Right lobe of liver (tissue), 4 donors: Measurements from ENCODE around the gene RNF44.
"Not testable (repeated sequence)": the region's sequence is repeated elsewhere in the genome, so short reads cannot be mapped to it uniquely, and the experiment has no call there.

Source experiments
- POLR2A ChIP-seq: fragments of 450-650 bp; IDR thresholded peaks from one replicate; pipeline ENCODE4 v1.6.1; 2017; ENCODE audit warnings: antibody characterized with exemption, mild to moderate bottlenecking
- TF ChIP-seq, protein P1 (sequence below), 4 donors: fragments of 200-600 bp in 3 of 4; fragments of 450-650 bp in 1 of 4; IDR thresholded peaks; one replicate each; pipeline versions ENCODE4 v1.5.1 to v1.8.0; 2016 to 2022; ENCODE audit warnings: antibody characterized with exemption in 4 of 4, mild to moderate bottlenecking in 2 of 4
- donor health status: DM: no; HTN: no; CAD: no.
- donor health status: DM: no; HTN: no; CAD: no.
- donor health status: DM: no; HTN: yes; CAD: no.

DNA sequence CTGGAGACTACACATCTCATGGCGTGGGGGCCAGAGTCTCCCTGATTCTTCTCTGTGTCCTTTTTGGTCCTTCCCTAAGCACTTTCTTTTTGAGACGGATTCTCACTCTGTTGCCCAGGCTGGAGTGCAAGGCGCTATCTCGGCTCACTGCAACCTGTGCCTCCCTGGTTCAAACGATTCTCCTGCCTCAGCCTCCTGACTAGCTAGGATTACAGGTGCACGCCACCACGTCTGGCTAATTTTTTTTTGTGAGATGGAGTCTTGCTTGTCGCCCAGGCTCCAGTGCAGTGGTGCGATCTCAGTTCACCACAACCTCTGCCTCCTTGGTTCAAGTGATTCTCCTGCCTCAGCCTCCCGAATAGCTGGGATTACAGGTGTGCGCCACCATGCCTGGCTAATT is 13.7 kb upstream of the RNF44 start:
- TF ChIP-seq, protein P1, sequence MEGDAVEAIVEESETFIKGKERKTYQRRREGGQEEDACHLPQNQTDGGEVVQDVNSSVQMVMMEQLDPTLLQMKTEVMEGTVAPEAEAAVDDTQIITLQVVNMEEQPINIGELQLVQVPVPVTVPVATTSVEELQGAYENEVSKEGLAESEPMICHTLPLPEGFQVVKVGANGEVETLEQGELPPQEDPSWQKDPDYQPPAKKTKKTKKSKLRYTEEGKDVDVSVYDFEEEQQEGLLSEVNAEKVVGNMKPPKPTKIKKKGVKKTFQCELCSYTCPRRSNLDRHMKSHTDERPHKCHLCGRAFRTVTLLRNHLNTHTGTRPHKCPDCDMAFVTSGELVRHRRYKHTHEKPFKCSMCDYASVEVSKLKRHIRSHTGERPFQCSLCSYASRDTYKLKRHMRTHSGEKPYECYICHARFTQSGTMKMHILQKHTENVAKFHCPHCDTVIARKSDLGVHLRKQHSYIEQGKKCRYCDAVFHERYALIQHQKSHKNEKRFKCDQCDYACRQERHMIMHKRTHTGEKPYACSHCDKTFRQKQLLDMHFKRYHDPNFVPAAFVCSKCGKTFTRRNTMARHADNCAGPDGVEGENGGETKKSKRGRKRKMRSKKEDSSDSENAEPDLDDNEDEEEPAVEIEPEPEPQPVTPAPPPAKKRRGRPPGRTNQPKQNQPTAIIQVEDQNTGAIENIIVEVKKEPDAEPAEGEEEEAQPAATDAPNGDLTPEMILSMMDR (IDR thresholded peaks at IDR 0.05): not testable (repeated sequence)
- TF ChIP-seq POLR2A: not testable (repeated sequence)
